Measurements from ENCODE around the gene CRMP1. TPM values are rescaled to one million over a fixed set of nuclear protein-coding genes. Genes with fewer than 3 reads are reported as not detected.

CRMP1 gene
- total and polyA plus RNA-seq, 2 of the 4 experiments (the other 2 are of a cell fraction), result 4.1 to 7.4 TPM

- WGBS, 2 experiments (ENCODE audit: extremely low coverage in 2 of 2, insufficient read length in 1 of 2), result 67% methylated on average over 11 of the region's 30 CpGs; no CpG with 5 or more reads in 1 of the 2 experiments
- H3K18ac ChIP-seq (ENCODE audit: low read depth, low read length), result no peak overlapping the region
- no peak overlapping the region for H2BK20ac ChIP-seq (ENCODE audit: low read depth, low read length)
- no peak for ATAC-seq (ENCODE audit: low read depth)
- H3K14ac ChIP-seq (replicated peaks; ENCODE audit: low read depth, low read length), result no peak overlapping the region
- H2AK5ac ChIP-seq (ENCODE audit: low read depth, low read length), result no peak overlapping the region
- H3K9me3 ChIP-seq (ENCODE audit: control insufficient read depth, insufficient read depth, low read length), result no peaks in the 10 kb centered on the region
- H2BK15ac ChIP-seq (ENCODE audit: low read depth, low read length), result no peak overlapping the region
- H2AFZ ChIP-seq (replicated peaks; ENCODE audit: low read length, poor library complexity), result no peak overlapping the region
- H3K4me3 ChIP-seq (ENCODE audit: insufficient read depth, low read depth, low read length), result no peak overlapping the region
- CTCF ChIA-PET, result no interaction called here
- H3K4me2 ChIP-seq (ENCODE audit: low read depth, low read length), result no peak overlapping the region
- H2BK120ac ChIP-seq (ENCODE audit: low read depth, low read length), result no peak overlapping the region
- no TSS peak for BruUV-seq (replicated peaks)
- intact Hi-C loops (cut with micrococcal nuclease), result no loop called here
- peaks cover 8% of the 10 kb centered on the region for H3K36me3 ChIP-seq (ENCODE audit: control insufficient read depth, insufficient read depth, low read length)
- H3K9me1 ChIP-seq (ENCODE audit: insufficient read depth, low read length), result no peaks in the 10 kb centered on the region
- H3K27me3 ChIP-seq (ENCODE audit: control insufficient read depth, insufficient read depth, low read length), result no peaks in the 10 kb centered on the region
- no peak overlapping the region for H3K56ac ChIP-seq (ENCODE audit: extremely low read depth, insufficient read depth, low read length)
- DNase-seq, result no peak
- in situ Hi-C loops (cut with MboI; ENCODE audit: low sequenced_read_pairs), result no loop called here
- H4K20me1 ChIP-seq (ENCODE audit: insufficient read depth, low read length), result no peaks in the 10 kb centered on the region
- H3K23ac ChIP-seq (ENCODE audit: low read depth, low read length), result no peak overlapping the region
- no peak overlapping the region for H4K8ac ChIP-seq (ENCODE audit: low read depth in 2 of 2, low read length in 2 of 2)
- H4K91ac ChIP-seq (ENCODE audit: insufficient read depth, low read depth, low read length), result no peak overlapping the region
- POLR2A ChIA-PET (ENCODE audit: unreplicated experiment), result no interaction called here
- peaks cover 4% of the 10 kb centered on the region; the same call in 1 of the 2 replicates for H3K4me1 ChIP-seq (ENCODE audit: control insufficient read depth, insufficient read depth, low read length)
- no peak overlapping the region for H3K4ac ChIP-seq (ENCODE audit: low read depth, low read length)
- H3K9ac ChIP-seq (ENCODE audit: low read depth, low read length), result no peak overlapping the region
- H3K27ac ChIP-seq (ENCODE audit: insufficient read depth, low read length), result no peak overlapping the region
- no peak for TF ChIP-seq SMC3 (IDR thresholded peaks at IDR 0.05; ENCODE audit: low read depth, low read length)
- TF ChIP-seq CTCF (conservative IDR thresholded peaks at IDR 0.05; ENCODE audit: low read depth, low read length), result no peak
- no peak for TF ChIP-seq RCOR1 (IDR thresholded peaks at IDR 0.05; ENCODE audit: insufficient replicate concordance, low read length)
- no peak for TF ChIP-seq CHD1 (IDR thresholded peaks at IDR 0.05; ENCODE audit: low read depth, low read length)
- TF ChIP-seq NFE2L2 (IDR thresholded peaks at IDR 0.05; ENCODE audit: low read depth, low read length), result no peak
- no peak for TF ChIP-seq BHLHE40 (IDR thresholded peaks at IDR 0.05; ENCODE audit: low read depth, low read length)
- no peak for TF ChIP-seq RFX5 (IDR thresholded peaks at IDR 0.05; ENCODE audit: low read depth, low read length)
- TF ChIP-seq FOS (IDR thresholded peaks at IDR 0.05; ENCODE audit: low read depth, low read length), result no peak
- no peak for TF ChIP-seq ELK1 (IDR thresholded peaks at IDR 0.05; ENCODE audit: borderline replicate concordance, low read depth, low read length)
- no peak for TF ChIP-seq MXI1 (IDR thresholded peaks at IDR 0.05; ENCODE audit: borderline replicate concordance, low read depth, low read length)
- no peak for TF ChIP-seq MAZ (IDR thresholded peaks at IDR 0.05; ENCODE audit: borderline replicate concordance, low read depth, low read length)
- no peak for TF ChIP-seq CEBPB (IDR thresholded peaks at IDR 0.05; ENCODE audit: low read depth, low read length)
- no peak for TF ChIP-seq POLR2A (IDR thresholded peaks at IDR 0.05; ENCODE audit: low read depth, low read length)
- no peak for TF ChIP-seq USF2 (IDR thresholded peaks at IDR 0.05; ENCODE audit: low read depth, low read length)
- H2BK5ac ChIP-seq (ENCODE audit: low read depth, low read length, poor library complexity, severe bottlenecking), result no peak overlapping the region
- H3K79me1 ChIP-seq (ENCODE audit: low read depth in 1 of 2, low read length in 2 of 2), result no peaks in the 10 kb centered on the region
- H4K5ac ChIP-seq (ENCODE audit: low read depth, low read length), result no peak overlapping the region
- dilution Hi-C loops (cut with HindIII; ENCODE audit: low sequenced_read_pairs, unreplicated experiment), result no loop called here
- no peak overlapping the region for H2AK9ac ChIP-seq (replicated peaks; ENCODE audit: low read depth, low read length, poor library complexity)
These were observed 52.9 kb downstream of the CRMP1 start for GRCh38 chr4:5839751-5840674.
